Measurements from ENCODE around the gene HTR1E. TPM values are rescaled to one million over a fixed set of nuclear protein-coding genes. Genes with fewer than 3 reads are reported as not detected.
"Not testable (repeated sequence)": the region's sequence is repeated elsewhere in the genome, so short reads cannot be mapped to it uniquely, and the experiment has no call there.

The HTR1E gene, protein sequence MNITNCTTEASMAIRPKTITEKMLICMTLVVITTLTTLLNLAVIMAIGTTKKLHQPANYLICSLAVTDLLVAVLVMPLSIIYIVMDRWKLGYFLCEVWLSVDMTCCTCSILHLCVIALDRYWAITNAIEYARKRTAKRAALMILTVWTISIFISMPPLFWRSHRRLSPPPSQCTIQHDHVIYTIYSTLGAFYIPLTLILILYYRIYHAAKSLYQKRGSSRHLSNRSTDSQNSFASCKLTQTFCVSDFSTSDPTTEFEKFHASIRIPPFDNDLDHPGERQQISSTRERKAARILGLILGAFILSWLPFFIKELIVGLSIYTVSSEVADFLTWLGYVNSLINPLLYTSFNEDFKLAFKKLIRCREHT
- total RNA-seq = not detected

DNA sequence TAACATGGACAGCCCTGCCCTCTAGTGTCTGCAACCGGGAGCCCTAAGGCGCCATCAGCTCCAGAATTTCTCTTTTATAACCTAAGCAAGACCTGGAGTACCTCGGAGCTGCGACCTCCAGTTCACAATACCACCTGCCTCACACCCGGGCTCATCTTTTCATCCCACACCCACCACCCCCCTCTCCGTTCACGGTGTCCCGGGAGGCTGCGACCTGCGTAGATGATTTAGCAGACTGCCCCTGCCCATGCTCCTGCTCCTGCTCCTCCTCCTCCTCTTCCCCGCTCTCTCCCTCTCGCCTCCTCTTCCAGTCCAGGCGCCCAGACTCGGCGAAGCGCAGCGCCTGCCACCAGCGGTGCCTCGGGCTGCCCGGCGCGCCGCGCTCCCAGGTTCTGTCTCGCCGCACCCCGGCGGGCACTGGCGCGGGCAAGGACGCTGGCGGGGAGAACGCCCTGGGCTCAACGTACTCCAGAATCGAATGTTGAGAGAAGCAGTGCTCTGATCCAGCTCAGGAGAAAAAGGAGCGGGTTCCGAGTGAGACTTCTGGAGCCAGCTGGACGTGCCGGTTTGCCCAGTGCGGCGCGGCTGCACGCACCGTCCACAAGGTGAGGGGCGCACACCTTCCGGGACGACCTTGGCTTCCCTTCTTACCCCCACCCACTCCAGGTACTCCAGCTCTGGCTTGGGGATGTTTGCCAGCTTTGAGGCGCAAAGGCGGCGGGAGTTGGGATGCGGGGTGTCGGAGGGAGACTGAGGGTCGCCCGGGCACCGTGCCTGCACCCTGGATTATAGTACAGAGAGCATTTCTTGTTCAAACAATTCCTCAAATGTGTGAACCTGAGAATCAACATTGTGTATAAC is at the start of gene HTR1E:
Gene HTR1E, plus strand, starts transcription at position 310 of the 861 bp plus-strand sequence. CDS start 77,807 bp downstream, outside the sequence.
- ChIA-PET CTCF (interaction anchor here (0.6 kb wide), 1 partner anchor 1014 kb away, joined by 4 read pairs; no protein-coding TSS in a partner anchor), POLR2A (no interaction called here)
- Mint-ChIP-seq H3K27ac (no peak within 1 kb of the TSS), H3K4me1 (no peaks in the 10 kb centered on the region), H3K4me3 (no peak within 1 kb of the TSS), H3K9me3 (no peaks in the 10 kb centered on the region), H3K36me3 (ENCODE audit: low read depth) (no peaks in the 10 kb centered on the region), H3K27me3 (peaks cover 38% of the 10 kb centered on the region)
- DNase-seq = no peak

DNA sequence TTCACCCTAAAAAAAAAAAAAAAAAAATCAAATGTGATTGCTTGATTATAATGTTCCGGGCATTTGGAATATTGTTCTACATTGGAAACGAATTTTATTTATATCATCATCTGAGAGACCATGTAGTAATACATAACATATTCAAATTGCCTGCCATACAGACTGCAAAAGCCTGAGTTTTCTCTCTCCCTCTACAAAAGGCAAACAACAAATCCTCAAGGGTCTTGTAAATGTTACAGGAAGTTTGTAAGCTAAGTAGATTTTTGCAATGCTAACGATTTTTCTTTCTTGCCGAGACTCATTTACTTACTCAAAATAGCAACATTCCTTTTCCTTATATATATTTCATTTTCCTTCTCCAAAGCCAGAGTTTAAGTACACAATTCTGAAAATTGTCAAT is 49.0 kb upstream of the HTR1E start:
- no peak for DNase-seq
- no peaks in the 10 kb centered on the region for H3K4me1 Mint-ChIP-seq
- no peak overlapping the region for H3K27ac Mint-ChIP-seq
- no peak overlapping the region for H3K4me3 Mint-ChIP-seq
- ChIA-PET CTCF (no interaction called here), POLR2A (no interaction called here)
- no peaks in the 10 kb centered on the region for H3K9me3 Mint-ChIP-seq
- H3K36me3 Mint-ChIP-seq (ENCODE audit: low read depth) = no peaks in the 10 kb centered on the region
- H3K27me3 Mint-ChIP-seq = no peaks in the 10 kb centered on the region

GRCh38 chr6:86897265-86897664 is 40.1 kb upstream of the HTR1E start:
- H3K4me1 Mint-ChIP-seq; DNase-seq; CTCF ChIA-PET; H3K27me3 Mint-ChIP-seq; POLR2A ChIA-PET; H3K27ac Mint-ChIP-seq; H3K9me3 Mint-ChIP-seq; H3K36me3 Mint-ChIP-seq (ENCODE audit: low read depth); H3K4me3 Mint-ChIP-seq: not testable (repeated sequence)

DNA sequence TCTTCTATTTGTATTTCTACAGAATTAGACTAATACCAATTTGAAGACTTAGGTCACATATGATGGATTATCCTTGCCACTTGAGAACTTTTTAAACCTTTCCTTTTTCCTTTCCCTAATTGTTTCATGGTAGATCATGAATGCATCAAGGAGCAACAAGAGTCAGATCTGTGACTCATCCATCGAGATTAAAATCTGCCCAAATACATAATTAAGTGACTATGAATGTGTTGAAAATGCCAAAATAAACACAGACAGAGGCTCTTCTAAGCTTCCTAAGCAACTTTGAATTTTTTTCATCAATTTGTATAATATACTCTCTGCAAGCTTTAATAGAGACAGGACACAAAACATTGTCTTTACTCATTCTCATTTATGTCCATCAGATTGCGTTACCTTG is 23.5 kb upstream of the HTR1E start:
- Mint-ChIP-seq H3K9me3 (no peaks in the 10 kb centered on the region), H3K4me3 (no peak overlapping the region), H3K36me3 (ENCODE audit: low read depth) (no peaks in the 10 kb centered on the region), H3K27ac (no peak overlapping the region), H3K4me1 (no peaks in the 10 kb centered on the region), H3K27me3 (no peaks in the 10 kb centered on the region)
- no peak for DNase-seq
- ChIA-PET CTCF (no interaction called here), POLR2A (no interaction called here)

DNA sequence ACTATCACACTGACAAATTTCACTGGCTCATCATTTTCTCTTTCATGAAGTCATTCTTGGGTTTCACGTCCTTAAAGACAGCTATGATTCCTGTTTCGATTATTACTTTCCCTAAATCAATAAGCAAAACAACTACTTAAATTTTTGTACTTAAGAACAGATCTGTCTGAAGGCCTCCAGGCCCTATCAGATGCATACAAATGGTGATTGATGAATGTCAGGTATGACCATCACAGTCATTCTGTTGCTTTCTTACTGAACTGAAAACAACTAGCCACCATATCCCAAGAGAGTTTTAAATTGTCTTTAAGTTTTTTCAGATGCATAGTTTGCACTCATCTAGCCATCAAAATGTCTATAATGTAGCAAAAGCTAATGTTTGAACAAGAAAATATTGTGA is 20.9 kb upstream of the HTR1E start:
- H3K27me3 Mint-ChIP-seq = no peaks in the 10 kb centered on the region
- no peak for DNase-seq
- CTCF ChIA-PET = no interaction called here
- no peaks in the 10 kb centered on the region for H3K4me1 Mint-ChIP-seq
- no peaks in the 10 kb centered on the region for H3K36me3 Mint-ChIP-seq (ENCODE audit: low read depth)
- POLR2A ChIA-PET = no interaction called here
- H3K4me3 Mint-ChIP-seq = no peak overlapping the region
- H3K27ac Mint-ChIP-seq = no peak overlapping the region
- H3K9me3 Mint-ChIP-seq = no peaks in the 10 kb centered on the region

DNA sequence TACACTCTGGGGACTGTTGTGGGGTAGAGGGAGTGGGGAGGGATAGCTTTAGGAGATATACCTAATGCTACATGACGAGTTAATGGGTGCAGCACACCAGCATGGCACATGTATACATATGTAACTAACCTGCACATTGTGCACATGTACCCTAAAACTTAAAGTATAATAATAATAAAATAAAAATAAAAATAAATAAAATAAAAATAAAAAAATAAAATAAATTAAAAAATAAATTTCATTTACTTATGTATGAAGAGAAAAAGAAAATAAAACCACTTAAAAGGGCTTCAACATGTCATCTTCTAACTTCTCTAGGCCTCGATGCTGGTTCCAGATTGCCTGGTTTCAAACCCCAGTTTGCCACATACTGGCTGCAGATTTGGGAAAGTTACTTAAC is 10.2 kb upstream of the HTR1E start:
- H3K4me3 Mint-ChIP-seq; H3K27me3 Mint-ChIP-seq; H3K4me1 Mint-ChIP-seq; DNase-seq; H3K27ac Mint-ChIP-seq; H3K9me3 Mint-ChIP-seq; POLR2A ChIA-PET; CTCF ChIA-PET; H3K36me3 Mint-ChIP-seq (ENCODE audit: low read depth): not testable (repeated sequence)

DNA sequence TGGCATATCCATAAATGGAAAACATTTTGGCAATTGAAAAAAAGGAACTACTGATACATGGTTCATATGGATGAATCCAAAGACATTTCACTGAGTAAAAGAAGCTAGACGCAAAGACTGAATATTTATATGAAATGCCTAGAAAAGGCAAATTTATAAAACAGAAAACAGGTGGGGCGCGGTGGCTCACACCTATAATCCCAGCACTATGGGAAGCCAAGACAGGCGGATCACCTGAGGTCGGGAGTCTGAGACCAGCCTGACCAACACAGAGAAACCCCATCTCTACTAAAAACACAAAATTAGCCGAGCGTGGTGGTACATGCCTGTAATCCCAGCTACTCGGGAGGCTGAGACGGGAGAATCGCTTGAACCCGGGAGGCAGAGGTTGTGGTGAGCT is 9.5 kb upstream of the HTR1E start:
- DNase-seq; H3K9me3 Mint-ChIP-seq; H3K4me3 Mint-ChIP-seq; H3K36me3 Mint-ChIP-seq (ENCODE audit: low read depth); POLR2A ChIA-PET; H3K27me3 Mint-ChIP-seq; CTCF ChIA-PET; H3K4me1 Mint-ChIP-seq; H3K27ac Mint-ChIP-seq: not testable (repeated sequence)

- Mint-ChIP-seq H3K36me3 (ENCODE audit: low read depth) (no peaks in the 10 kb centered on the region), H3K27ac (no peak overlapping the region), H3K27me3 (peaks cover 33% of the 10 kb centered on the region), H3K9me3 (no peaks in the 10 kb centered on the region), H3K4me3 (no peak overlapping the region), H3K4me1 (no peaks in the 10 kb centered on the region)
- ChIA-PET POLR2A (no interaction called here), CTCF (no interaction called here)
- DNase-seq = no peak
Measured at GRCh38 chr6:86934365-86934764, 3.0 kb upstream of the HTR1E start.

- no peaks in the 10 kb centered on the region for H3K9me3 Mint-ChIP-seq
- H3K4me3 Mint-ChIP-seq = no peak overlapping the region
- no peaks in the 10 kb centered on the region for H3K36me3 Mint-ChIP-seq (ENCODE audit: low read depth)
Measured at GRCh38 chr6:86936834-86937218, 502 bp upstream of the HTR1E start.

DNA sequence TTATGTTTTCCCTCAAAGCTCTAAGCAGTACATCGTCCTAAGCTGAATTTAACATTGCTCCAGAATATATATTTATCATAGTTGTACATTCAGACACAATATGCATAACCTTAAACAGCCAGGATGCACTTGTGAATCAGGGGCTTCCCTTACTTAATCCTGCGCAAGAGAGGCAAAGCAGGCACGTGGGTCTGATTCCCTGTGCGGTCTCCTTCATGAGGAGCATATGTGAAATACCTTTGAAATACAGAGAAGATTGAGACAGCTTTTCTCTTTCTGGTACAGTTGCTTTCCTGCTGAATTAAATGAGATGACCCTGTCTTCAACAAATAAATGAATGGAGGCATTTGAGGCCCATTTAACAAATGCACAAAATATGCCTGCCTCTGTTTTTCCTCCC is 1.5 kb downstream of the HTR1E start:
- no peak overlapping the region for H3K4me3 Mint-ChIP-seq
- no peaks in the 10 kb centered on the region for H3K9me3 Mint-ChIP-seq
- peaks cover 38% of the 10 kb centered on the region for H3K27me3 Mint-ChIP-seq
- H3K27ac Mint-ChIP-seq = no peak overlapping the region
- no peaks in the 10 kb centered on the region for H3K4me1 Mint-ChIP-seq
- ChIA-PET POLR2A (no interaction called here), CTCF (no interaction called here)
- H3K36me3 Mint-ChIP-seq (ENCODE audit: low read depth) = no peaks in the 10 kb centered on the region
- no peak for DNase-seq

More at GRCh38 chr6:86936834-86937218, 502 bp upstream of the HTR1E start:
- DNase-seq = no peak
- H3K27me3 Mint-ChIP-seq = peaks cover 38% of the 10 kb centered on the region
- no peaks in the 10 kb centered on the region for H3K4me1 Mint-ChIP-seq
- POLR2A ChIA-PET = no interaction called here
- CTCF ChIA-PET = interaction anchor here (0.6 kb wide), 1 partner anchor 1014 kb away, joined by 4 read pairs; no protein-coding TSS in a partner anchor
- H3K27ac Mint-ChIP-seq = no peak overlapping the region

DNA sequence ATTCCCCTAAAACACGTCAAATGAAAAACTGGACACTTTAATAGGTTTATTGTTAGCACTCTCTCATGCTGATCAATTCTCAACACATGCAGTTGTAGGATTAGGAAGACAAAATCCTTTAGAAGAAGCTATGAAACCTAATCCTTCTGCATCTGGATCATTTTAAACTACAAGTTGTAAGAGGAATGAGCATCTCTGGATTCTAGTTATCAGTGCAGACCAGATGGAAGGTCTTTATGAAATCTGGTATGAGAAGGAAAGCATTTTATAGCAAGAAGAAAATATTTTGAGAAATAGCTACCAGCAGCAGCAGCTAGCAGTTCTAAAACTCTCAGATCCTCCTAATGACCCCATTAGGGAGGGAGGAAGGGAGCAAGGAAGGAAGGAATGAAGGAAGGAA is 4.1 kb downstream of the HTR1E start:
- Mint-ChIP-seq H3K4me3 (no peak overlapping the region), H3K27ac (no peak overlapping the region), H3K27me3 (peaks cover 23% of the 10 kb centered on the region), H3K36me3 (ENCODE audit: low read depth) (no peaks in the 10 kb centered on the region), H3K9me3 (no peaks in the 10 kb centered on the region), H3K4me1 (no peaks in the 10 kb centered on the region)
- ChIA-PET POLR2A (no interaction called here), CTCF (no interaction called here)
- DNase-seq = no peak

DNA sequence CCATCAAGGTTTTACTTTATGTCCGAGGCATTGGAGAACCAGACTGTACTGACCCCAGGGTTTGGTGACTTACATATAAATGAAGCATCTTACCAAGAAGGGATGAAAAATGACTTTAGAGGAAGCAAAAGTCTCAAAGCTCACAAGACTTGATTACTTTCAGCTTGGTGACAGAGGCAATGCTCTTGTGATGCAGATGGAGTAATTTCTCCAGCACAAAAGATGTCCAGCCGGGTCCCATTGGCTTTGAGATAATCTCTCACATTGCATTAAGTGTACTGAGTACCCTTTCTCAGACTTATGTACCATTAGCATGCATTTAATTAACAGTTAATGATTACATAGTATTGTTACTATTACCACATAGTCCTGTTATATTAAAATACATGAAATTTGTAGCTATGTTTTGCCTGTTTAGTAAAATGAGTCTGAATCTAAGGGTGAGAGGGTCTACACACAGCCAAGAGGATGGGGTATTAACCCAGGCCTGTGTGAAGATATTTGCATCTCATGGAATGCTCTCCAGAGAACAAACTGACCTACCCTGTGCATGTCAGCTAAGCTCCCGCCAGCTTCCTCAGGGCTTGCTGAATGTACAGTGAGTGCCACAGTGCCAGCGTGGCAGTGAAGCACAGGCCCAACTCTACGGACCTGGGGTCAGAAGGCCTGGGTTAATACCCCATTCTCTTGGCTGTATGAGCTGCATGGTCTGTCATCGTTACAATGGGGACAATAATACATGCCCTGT is 5.6 kb downstream of the HTR1E start:
- Mint-ChIP-seq H3K27me3 (peaks cover 14% of the 10 kb centered on the region), H3K9me3 (no peaks in the 10 kb centered on the region), H3K27ac (no peak overlapping the region), H3K4me3 (no peak overlapping the region), H3K36me3 (ENCODE audit: low read depth) (no peaks in the 10 kb centered on the region), H3K4me1 (no peaks in the 10 kb centered on the region)
- POLR2A ChIA-PET = no interaction called here
- DNase-seq = no peak
- CTCF ChIA-PET = no interaction called here

DNA sequence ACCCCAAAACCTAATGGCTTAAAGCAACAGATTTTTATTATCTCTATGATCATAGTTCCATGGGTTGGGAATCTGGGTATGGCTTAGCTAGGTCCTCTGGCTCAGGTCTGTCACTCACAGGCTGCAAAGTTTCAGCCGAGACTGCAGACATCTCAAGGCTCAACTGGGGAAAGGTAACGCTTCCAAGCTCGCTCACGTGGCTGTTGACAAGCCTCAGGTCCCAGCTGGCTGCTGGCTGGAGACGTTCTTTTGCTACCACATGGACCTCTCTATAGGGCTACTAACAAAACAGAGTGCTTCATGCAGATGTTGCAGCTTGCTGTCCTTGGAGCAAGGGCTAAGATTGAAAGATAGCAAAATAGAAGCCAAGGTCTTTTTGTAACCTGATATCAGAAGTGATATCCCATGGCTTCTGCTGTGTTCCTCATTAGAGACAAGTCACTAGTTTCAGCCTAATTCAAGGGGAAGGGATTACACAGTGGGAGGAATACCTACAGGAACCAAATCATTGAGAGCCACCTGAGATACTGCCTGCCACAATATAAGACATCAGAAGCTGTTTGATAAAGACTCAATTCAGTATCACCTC is 6.6 kb downstream of the HTR1E start:
- Mint-ChIP-seq H3K9me3 (no peaks in the 10 kb centered on the region), H3K36me3 (ENCODE audit: low read depth) (no peaks in the 10 kb centered on the region), H3K4me3 (no peak overlapping the region), H3K27ac (no peak overlapping the region), H3K4me1 (no peaks in the 10 kb centered on the region), H3K27me3 (peaks cover 6% of the 10 kb centered on the region)
- POLR2A ChIA-PET = no interaction called here
- no peak for DNase-seq
- CTCF ChIA-PET = no interaction called here
